Raji (cell line): ENCODE measurements around the gene PARP4.

ENCODE experiments used
- POLR2A ChIP-seq: IDR thresholded peaks from 2 replicates; pipeline ENCODE4 v1.6.1; 2011; ENCODE audit warnings: low read depth, low read length, control low read depth; ENCODE audit not compliant: insufficient read depth

Gene PARP4

DNA sequence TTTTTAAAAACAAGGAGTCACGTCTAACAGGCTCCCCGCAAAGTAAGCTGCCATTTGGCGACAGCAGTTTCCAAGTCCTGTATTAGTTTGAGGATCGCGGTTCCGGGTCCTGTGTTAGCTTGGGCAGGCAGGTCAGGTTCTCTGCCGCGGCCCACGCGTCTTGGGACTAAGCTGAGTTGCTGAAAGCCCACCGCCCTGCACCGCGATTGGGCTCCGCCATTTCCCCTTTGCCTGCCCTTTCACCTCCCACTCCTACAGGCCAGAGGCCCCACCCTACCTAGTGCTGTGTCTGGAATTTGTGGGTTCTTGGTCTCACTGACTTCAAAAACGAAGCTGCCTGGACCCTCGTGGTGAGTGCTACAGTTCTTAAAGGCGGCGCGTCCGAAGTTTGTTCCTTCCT is 6.8 kb downstream of the PARP4 start:
- no peak for TF ChIP-seq POLR2A

DNA sequence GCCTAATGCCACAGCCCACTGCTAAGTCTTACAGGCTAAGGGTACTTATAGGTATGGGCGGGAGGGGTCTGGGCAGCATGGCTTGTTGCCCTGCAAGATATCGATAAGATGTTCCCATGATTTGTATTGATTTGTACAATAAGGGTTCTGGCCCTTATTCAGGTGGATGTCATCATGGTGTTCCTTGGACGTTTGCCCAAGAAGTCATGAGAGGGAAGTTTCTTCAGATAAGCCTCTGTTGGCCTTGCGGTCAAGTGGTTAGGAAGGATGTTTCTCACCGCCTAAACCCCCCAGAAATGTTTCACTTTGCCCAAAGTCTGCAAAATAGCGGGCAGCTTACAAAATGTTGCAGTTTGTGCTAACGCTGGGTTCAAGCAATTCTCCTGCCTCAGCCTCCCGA is 7.3 kb downstream of the PARP4 start:
- TF ChIP-seq POLR2A = no peak

DNA sequence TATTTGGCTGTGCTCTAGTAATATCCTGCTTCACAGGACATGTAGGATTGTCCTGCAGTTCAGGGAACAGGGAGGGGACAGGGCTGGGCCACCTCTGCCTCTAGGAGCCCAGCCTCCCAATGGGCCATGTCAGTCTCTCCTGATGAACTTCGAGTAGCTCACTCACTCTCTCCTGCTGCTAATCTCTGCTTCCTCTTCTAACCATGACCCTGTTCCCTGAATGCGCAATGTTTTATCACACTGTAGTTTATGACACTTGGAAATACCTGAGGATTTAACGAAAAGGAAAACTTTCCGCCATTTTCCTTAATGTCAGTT is 9.2 kb downstream of the PARP4 start:
- TF ChIP-seq POLR2A = no peak

DNA sequence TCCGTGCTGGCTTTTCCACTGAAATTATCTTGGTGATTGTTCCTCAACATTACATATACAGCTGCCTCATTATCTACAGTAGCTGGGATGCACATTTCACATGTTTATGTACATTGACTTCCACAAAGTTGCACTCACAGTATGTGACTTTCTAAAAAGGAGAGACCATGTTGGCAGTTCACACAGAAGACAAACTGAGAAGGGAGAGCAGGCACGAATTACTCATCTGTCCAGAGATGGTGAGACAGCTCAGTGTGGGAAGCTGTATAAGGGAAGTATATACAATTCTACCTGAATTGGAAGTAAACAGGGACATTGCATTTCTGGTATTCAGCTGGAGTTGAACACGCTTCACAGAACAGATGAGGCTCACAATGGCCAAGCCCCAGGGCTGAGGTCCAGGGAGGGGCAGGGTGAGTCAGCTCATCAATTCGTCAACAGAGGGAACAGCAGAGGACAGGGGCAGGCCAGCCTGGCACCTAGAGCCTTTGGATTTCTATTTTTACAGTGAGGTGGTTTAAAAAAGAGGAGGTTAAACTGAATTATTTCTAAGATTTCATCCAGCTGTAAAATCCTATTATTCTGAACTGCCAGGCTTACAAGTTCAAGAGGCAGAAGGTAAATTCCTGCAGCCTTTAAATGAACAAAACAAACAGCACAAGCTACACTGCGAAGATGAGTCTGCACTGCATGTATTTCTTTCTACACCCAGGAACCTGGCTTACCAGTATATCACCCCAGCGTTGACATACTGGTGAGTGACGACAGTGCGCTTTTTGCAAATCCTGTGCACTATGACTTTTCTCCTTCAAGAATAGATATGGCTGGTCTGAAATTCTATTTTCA is 9.8 kb downstream of the PARP4 start:
- no peak for TF ChIP-seq POLR2A

DNA sequence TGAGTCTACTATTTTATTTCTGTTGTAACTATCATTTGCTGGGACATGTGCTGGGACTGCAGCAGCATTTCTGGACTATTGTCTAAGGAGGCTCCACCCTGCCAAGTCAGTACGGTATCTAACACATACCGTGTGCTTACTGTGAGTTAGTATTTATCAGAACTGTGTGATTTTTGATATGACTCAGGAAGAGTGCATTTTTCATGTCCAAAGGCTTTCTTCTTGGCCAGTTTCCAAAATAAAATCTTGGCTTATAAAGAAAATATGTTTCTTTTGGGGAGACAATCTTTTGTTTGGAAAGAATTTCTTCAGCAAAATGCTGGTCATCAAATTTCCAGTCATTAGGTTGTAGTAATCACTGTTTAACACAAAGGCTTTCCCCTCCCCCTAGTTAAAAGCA is 11.6 kb downstream of the PARP4 start:
- TF ChIP-seq POLR2A = no peak

DNA sequence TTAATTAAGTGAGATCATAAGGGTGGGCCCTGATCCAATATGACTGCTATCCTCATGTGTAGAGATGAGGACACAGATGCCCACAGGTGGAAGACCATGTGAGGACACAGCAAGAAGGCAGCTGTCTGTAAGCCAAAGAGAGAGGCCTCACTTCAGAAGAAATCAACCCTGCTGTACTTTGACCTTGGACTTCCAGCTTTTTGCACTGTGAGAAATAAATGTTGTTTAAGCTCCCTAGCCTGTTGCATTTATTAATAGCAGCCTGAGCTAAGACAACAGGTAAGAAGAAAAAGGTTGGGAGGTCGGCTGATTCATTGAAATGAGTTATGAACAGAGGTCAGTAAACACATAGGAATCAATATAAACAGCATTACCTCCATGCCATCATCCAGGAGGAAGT is 14.8 kb downstream of the PARP4 start:
- TF ChIP-seq POLR2A = no peak

DNA sequence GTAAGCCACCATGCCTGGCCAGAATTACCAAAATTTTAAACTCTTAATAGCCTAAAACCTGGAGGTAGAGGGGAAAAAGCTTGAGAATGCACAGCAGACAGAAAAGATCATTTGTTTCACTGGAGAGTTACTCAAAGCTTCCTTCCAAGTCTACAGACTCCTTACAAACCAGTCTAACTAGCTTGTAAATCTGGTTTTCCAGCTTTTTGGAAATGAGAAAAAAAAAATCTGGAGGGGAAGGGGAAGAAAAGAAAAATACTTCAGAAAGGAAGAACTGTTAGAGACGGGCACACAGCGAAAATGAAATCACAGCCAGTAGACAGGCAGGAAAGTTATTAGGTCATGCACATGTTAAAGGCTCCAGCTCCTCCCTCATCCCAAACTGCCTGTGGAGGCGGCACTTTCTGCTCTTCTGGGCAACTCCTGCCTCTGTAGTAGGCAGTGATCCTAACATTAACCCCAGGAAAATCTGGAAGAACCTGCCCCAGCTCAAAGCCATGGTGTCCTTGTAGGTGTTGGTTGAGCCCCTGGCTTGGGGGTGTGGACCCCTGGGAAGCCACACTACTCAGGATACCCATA is 17.3 kb downstream of the PARP4 start:
- no peak for TF ChIP-seq POLR2A

DNA sequence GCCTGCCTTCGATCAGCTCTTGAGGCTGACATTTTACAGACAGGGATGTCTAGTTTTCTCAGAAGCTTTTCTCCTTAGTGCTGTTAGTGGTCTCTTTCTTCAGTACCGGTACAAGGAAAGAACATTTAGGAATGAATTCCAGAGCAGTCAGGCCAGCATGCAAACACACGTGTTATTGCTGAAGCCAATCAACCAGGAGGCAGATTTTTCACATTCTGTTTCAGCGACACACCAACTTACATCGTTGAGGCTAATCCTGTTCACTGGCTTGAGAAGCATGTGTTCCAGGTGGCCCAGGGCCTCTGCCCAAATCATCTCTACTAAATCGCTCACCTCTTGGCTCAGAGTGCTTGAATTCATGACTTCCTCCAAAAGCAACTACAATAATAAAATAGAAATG is 19.2 kb downstream of the PARP4 start:
- no peak for TF ChIP-seq POLR2A

DNA sequence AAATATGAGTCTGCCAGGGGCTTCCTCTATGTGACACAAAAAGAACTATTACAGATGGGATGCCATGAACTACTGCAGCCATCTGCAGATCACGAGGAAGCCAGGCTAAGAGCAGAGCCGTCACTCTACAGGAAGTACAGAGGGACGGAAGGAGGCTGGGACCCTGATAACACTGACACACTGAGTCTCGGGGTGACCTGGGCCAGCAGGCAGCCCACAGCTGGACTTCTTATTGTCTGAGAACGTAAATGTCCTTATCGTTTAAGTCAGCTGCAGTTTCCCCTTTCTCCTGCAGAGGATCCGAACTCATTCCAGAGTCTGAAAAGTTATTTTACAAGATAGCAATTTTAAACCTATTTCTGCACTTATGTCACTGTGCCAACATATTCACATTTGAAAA is 20.7 kb downstream of the PARP4 start:
- TF ChIP-seq POLR2A = no peak

DNA sequence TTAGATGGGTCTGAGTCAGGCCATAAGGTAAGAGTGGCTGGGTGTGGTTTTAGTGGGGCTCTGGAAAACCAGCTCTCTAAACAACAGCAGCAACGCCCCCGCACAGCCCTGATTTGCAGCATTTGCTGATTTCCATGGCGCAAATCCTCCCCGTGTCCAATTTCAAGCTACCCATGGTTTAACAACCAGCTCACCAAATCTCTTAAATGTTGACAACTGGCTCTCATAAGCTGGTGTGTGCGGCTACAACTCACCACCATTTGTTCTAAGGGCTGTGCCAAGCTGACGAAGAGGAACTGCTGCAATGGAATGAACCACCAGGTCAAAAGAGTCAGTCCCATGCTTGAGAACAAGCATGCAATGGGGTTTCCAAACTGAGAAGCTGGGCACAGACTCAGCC is 22.9 kb downstream of the PARP4 start:
- no peak for TF ChIP-seq POLR2A

DNA sequence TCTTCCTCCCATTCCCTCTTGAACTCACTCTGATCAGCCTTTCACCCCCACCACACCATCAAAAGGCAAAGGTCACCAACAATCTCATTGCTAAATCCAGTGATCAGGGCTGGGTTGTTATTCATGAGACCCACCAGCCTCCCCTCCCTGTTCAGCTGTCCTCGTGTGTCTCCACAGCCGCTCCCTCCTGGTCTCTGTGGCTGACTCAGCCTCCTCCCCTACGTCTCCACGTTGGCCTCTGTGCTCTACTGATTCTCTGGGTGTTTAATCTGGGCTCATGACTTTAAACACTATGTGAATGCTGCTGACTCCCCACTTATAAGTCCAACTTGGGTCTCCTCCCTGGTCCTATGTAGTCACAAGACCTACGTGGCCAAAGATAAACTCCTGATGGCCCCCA is 38.9 kb downstream of the PARP4 start:
- no peak for TF ChIP-seq POLR2A

DNA sequence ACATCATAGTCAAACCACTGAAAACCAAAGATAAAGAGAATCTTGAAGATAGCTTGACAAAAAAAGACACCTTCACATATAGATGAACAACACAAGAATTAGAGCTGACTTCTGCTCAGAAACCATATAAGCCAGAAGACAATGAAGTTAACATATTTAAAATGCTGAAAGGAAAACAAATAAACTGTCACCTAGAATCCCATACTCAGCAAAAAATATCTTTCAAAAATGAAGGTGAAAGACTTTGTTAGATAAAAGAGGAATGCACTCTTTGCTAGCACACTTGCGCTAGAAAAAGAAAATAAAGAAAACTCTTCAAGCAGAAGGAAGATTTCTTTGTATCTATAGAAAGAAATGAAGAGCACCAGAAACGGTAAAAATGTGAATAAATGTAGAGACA is 49.5 kb downstream of the PARP4 start:
- TF ChIP-seq POLR2A = no peak

DNA sequence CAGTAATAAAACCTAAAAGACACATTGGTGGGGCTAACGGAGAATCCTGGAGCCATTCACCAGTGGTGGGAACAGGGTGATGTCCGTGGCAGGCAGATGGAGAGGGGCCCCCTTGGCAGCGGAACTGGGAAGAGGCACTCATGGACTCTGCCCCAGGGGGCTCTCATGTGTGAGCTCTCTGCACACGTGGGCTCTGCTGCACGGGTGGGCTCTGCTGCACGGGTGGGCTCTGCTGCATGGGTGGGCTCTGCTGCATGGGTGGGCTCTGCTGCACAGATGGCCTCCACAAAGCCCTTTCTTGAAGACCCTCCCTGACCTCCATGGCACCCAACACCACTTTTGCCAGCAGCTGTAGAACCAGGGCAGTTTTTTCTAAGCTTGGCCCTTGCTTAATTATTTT is 52.3 kb downstream of the PARP4 start:
- no peak for TF ChIP-seq POLR2A

DNA sequence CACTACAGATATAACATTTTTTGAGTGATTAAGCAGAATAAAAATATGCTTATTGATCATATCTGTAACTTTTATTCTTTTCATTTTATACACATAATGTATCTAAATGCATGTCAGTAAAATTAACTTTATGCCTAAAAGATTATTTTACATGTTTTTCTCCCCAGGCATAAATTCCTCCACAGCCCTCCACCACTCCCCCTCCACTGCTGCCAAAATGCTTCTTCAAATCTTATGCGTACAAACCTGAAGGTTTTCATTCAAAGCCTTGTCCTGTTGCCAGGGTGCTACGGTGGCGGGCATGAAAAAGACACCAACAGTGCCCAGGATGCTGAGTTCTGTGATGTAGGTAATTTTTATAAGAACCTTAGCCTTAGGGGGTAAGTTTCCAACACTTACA is 52.9 kb downstream of the PARP4 start:
- no peak for TF ChIP-seq POLR2A

DNA sequence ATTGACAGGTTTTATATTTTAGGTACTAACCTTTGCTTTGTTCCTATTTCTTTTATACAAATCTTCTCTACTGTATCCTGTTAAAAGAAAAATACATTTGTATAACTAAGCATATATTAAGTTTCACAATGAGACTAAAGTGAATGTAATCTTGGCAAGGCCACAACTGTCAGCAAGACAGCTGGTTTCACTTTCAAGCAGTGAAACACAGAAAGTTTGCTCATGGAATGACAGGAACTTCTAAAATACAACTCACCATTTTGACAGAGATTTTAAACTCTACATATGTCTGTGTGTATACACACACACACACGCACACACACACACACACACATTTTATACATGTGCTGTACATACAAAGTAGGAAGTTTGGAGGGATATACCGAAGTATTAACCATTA is 53.3 kb downstream of the PARP4 start:
- TF ChIP-seq POLR2A = no peak

DNA sequence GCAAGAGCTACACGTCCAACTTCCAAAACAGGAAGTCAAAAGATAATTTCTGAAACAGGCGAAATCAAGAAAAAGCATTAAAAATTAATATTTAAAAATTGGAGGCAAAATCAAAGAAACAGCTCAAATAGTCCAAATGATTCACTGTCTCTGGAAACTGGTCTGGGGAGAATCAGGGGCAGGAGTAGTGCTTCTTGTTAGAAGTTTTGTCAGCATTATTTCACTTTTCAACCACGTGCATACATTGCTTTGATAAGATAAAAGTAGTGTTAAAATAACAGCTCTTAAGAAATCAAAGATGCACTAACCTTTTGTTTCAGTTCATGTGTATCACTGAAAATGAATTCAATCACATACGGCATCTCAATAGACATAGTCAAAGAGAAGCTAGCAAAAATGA is 53.8 kb downstream of the PARP4 start:
- TF ChIP-seq POLR2A = no peak

DNA sequence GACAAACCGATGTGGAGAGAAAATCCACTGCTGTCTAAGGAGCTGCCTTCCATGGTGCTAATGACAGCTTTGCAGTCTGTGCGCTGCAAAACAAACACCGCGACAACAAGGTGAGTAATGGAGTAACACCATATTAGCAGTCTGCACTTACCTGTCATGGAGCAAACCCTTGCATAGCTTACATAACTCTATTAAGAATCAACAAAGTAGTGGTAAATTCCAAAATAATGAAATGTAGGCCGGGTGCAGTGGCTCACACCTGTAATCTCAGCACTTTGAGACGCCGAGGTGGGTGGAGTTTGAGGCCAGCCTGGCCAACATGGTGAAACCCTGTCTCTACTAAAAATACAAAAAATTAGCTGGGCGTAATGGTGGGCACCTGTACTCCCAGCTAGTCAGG is 56.2 kb downstream of the PARP4 start:
- TF ChIP-seq POLR2A = no peak

DNA sequence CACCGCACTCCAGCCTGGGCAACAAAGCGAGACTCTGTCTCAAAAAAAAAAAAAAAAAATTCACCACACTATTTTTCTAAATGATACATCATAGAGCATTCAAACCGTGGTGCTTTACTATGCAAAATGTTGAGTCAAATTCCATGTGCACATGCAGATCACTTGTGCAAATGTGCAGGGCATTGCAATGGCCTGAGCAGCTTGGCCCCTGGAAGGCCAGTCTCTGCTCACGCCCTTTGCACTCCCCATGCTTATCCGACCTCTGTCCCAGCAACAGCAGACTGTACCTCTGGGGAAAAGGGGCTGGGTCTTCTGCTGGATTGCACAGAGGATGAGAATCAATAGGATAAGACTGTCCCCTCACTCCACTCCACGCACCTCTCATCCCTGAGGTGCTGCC is 58.5 kb downstream of the PARP4 start:
- TF ChIP-seq POLR2A = no peak

DNA sequence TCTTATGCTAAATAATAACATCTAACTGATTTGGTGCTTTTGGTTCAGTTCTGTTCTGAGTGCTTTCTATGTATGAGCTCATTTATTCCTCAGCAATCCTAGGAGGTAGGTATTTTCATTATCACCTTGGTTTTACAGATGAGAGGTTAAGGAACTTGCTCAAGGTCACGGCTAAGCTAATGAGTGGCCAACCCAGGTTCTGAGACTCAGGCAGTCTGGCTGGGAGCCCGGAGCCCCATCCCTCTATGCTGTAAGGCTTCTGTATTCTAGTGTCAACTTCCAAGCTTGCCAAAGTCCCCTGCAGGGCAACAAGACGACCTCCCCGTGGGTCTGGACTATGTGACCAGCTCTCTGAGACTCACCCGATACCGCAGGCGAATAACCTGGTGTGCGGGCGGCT is 60.5 kb downstream of the PARP4 start:
- no peak for TF ChIP-seq POLR2A
